Loucy (cell line): Measurements from ENCODE around the gene SPATA3.

ENCODE experiments used
- H2AFZ ChIP-seq: fragments of 200-600 bp; sonication (generic); 2 replicates; pipeline ENCODE4 v1.6.0; 2016; ENCODE audit warnings: antibody characterized with exemption, mild to moderate bottlenecking, low read length, moderate library complexity
- H3F3A ChIP-seq: fragments of 200-600 bp; 2 replicates; pipeline ENCODE4 v1.6.0; 2016; ENCODE audit warnings: antibody characterized with exemption, low read depth, mild to moderate bottlenecking
- H3K27me3 ChIP-seq: fragments of 200-600 bp; sonication (generic); 2 replicates; pipeline ENCODE4 v1.6.1; 2014; ENCODE audit warnings: low read length, mild to moderate bottlenecking; ENCODE audit not compliant: insufficient read depth, poor library complexity, severe bottlenecking
- H3K36me3 ChIP-seq: fragments of 200-600 bp; sonication (generic); 2 replicates; pipeline ENCODE4 v1.6.1; 2016; ENCODE audit warnings: low read length; ENCODE audit not compliant: insufficient read depth
- H3K4me1 ChIP-seq: fragments of 200-600 bp; sonication (generic); 2 replicates; pipeline ENCODE4 v1.5.1; 2014; ENCODE audit warnings: low read length, mild to moderate bottlenecking; ENCODE audit not compliant: insufficient read depth, poor library complexity, severe bottlenecking
- H3K4me2 ChIP-seq: fragments of 200-600 bp; sonication (generic); 2 replicates; pipeline ENCODE4 v1.6.0; 2014; ENCODE audit warnings: antibody characterized with exemption, low read length, low read depth, mild to moderate bottlenecking; ENCODE audit not compliant: poor library complexity, severe bottlenecking
- H3K4me3 ChIP-seq: fragments of 200-600 bp; sonication (generic); 2 replicates; pipeline ENCODE4 v1.5.1; 2014; ENCODE audit warnings: low read length, mild to moderate bottlenecking, mixed read lengths; ENCODE audit not compliant: poor library complexity, severe bottlenecking
- H3K79me2 ChIP-seq: fragments of 200-600 bp; sonication (generic); 2 replicates; pipeline ENCODE4 v1.6.1; 2014; ENCODE audit warnings: low read length; ENCODE audit not compliant: insufficient read depth
- H3K9ac ChIP-seq: fragments of 200-600 bp; sonication (generic); 2 replicates; pipeline ENCODE4 v1.6.0; 2014; ENCODE audit warnings: mild to moderate bottlenecking, low read depth, low read length, moderate library complexity; ENCODE audit not compliant: poor library complexity, severe bottlenecking
- H3K9me2 ChIP-seq: fragments of 200-600 bp; sonication (generic); replicated peaks from 2 replicates; pipeline ENCODE4 v1.6.1; 2016; ENCODE audit warnings: low read depth, low read length, mixed read lengths
- H3K9me3 ChIP-seq: fragments of 200-600 bp; sonication (generic); 2 replicates; pipeline ENCODE4 v1.6.1; 2014; ENCODE audit warnings: mild to moderate bottlenecking, antibody characterized with exemption, low read length, low read depth; ENCODE audit not compliant: insufficient read depth
- H4K20me1 ChIP-seq: fragments of 200-600 bp; sonication (generic); 2 replicates; pipeline ENCODE4 v1.6.0; 2014; ENCODE audit warnings: antibody characterized with exemption, low read length, mild to moderate bottlenecking; ENCODE audit not compliant: insufficient read depth, poor library complexity, severe bottlenecking
- CTCF ChIP-seq: fragments of 200-600 bp; sonication (generic); conservative IDR thresholded peaks from 2 replicates; pipeline ENCODE4 v1.5.1; 2014; ENCODE audit warnings: mild to moderate bottlenecking, antibody characterized with exemption, low read length
- EZH2phosphoT487 ChIP-seq: fragments of 200-600 bp; IDR thresholded peaks from 2 replicates; pipeline ENCODE4 v1.6.1; 2018; ENCODE audit warnings: antibody characterized with exemption, mild to moderate bottlenecking, moderate library complexity, borderline replicate concordance

SPATA3 gene

GRCh38 chr2:230949966-230950873, 45.7 kb upstream of the SPATA3 start:
- Histone ChIP-seq H3K9me2 (no peaks in the 10 kb centered on the region), H3F3A (no peaks in the 10 kb centered on the region), H3K4me3 (no peak overlapping the region), H3K4me2 (no peak overlapping the region), H3K9ac (no peak overlapping the region), H3K79me2 (no peaks in the 10 kb centered on the region), H4K20me1 (no peaks in the 10 kb centered on the region), H3K9me3 (no peaks in the 10 kb centered on the region), H3K36me3 (no peaks in the 10 kb centered on the region), H3K4me1 (peaks cover 11% of the 10 kb centered on the region), H2AFZ (no peak overlapping the region), H3K27me3 (no peaks in the 10 kb centered on the region)
- TF ChIP-seq EZH2phosphoT487 (no peak), CTCF (no peak)

GRCh38 chr2:230950874-230951339, 45.0 kb upstream of the SPATA3 start:
- Histone ChIP-seq H3F3A (no peaks in the 10 kb centered on the region), H3K4me2 (no peak overlapping the region), H3K9me2 (no peaks in the 10 kb centered on the region), H3K9me3 (no peaks in the 10 kb centered on the region), H3K36me3 (no peaks in the 10 kb centered on the region), H2AFZ (no peak overlapping the region), H3K4me1 (peaks cover 11% of the 10 kb centered on the region), H3K79me2 (no peaks in the 10 kb centered on the region), H3K9ac (no peak overlapping the region), H4K20me1 (no peaks in the 10 kb centered on the region), H3K27me3 (no peaks in the 10 kb centered on the region), H3K4me3 (no peak overlapping the region)
- no peak for TF ChIP-seq CTCF
- TF ChIP-seq EZH2phosphoT487: no peak

- H3K4me2 ChIP-seq: no peak overlapping the region
- H3K9me3 ChIP-seq: no peaks in the 10 kb centered on the region
- H3K4me1 ChIP-seq: peaks cover 11% of the 10 kb centered on the region
- TF ChIP-seq CTCF: no peak
- no peak for TF ChIP-seq EZH2phosphoT487
- H3K9ac ChIP-seq: no peak overlapping the region
- H2AFZ ChIP-seq: no peak overlapping the region
- no peaks in the 10 kb centered on the region for H3K36me3 ChIP-seq
- no peaks in the 10 kb centered on the region for H3K79me2 ChIP-seq
- H3F3A ChIP-seq: no peaks in the 10 kb centered on the region
- no peaks in the 10 kb centered on the region for H3K27me3 ChIP-seq
- H4K20me1 ChIP-seq: no peaks in the 10 kb centered on the region
- H3K4me3 ChIP-seq: no peak overlapping the region
- H3K9me2 ChIP-seq: no peaks in the 10 kb centered on the region
These were observed 44.5 kb upstream of the SPATA3 start for GRCh38 chr2:230951396-230951795.
